T follicular helper cell (primary cell): Measurements from ENCODE around the gene CCN5.

Experiments
- DNase-seq: peaks from one replicate; pipeline ENCODE4 v3.0.0-alpha.2; 2020; ENCODE audit warnings: low read depth

Gene CCN5

GRCh38 chr20:44716309-44717106 is 1.3 kb downstream of the CCN5 start:
- DNase-seq: no peak

- no peak for DNase-seq
Observed at GRCh38 chr20:44717986-44718385, 2.8 kb downstream of the CCN5 start.

- DNase-seq: no peak
Observed at GRCh38 chr20:44719841-44720240, 4.7 kb downstream of the CCN5 start.

- DNase-seq: no peak
Observed at GRCh38 chr20:44720621-44720996, 5.4 kb downstream of the CCN5 start.

GRCh38 chr20:44720997-44721784 is 6.0 kb downstream of the CCN5 start:
- no peak for DNase-seq

- DNase-seq: no peak
Observed at GRCh38 chr20:44721785-44722054, 6.6 kb downstream of the CCN5 start.

- no peak for DNase-seq
Observed at GRCh38 chr20:44722990-44723389, 7.8 kb downstream of the CCN5 start.

GRCh38 chr20:44723391-44723790 is 8.2 kb downstream of the CCN5 start:
- DNase-seq: no peak

- no peak for DNase-seq
Observed at GRCh38 chr20:44723798-44724362, 8.7 kb downstream of the CCN5 start.

- no peak for DNase-seq
Observed at GRCh38 chr20:44724423-44725091, 9.4 kb downstream of the CCN5 start.

- no peak for DNase-seq
Observed at GRCh38 chr20:44725837-44726236, 10.7 kb downstream of the CCN5 start.

- DNase-seq: no peak
Observed at GRCh38 chr20:44727039-44727438, 11.9 kb downstream of the CCN5 start.

GRCh38 chr20:44727651-44728050 is 12.5 kb downstream of the CCN5 start:
- no peak for DNase-seq

GRCh38 chr20:44728801-44729443 is 13.8 kb downstream of the CCN5 start:
- DNase-seq: no peak

GRCh38 chr20:44730441-44730840 is 15.3 kb downstream of the CCN5 start:
- no peak for DNase-seq

- no peak for DNase-seq
Observed at GRCh38 chr20:44731657-44732056, 16.5 kb downstream of the CCN5 start.

- DNase-seq: no peak
Observed at GRCh38 chr20:44732327-44732726, 17.2 kb downstream of the CCN5 start.

- DNase-seq: peak; percentile 39
Observed at GRCh38 chr20:44733341-44734069, 18.3 kb downstream of the CCN5 start.

GRCh38 chr20:44734938-44735337 is 19.8 kb downstream of the CCN5 start:
- no peak for DNase-seq

GRCh38 chr20:44735816-44736169 is 20.6 kb downstream of the CCN5 start:
- DNase-seq: no peak

GRCh38 chr20:44736170-44737021 is 21.2 kb downstream of the CCN5 start:
- DNase-seq: no peak
